GM12865 (cell line): ENCODE data around the gene NBEA.

Source experiments
- DNase-seq: peaks from one replicate; pipeline ENCODE4 v3.0.0; 2010; ENCODE audit warnings: low read depth
- H3K4me3 ChIP-seq: 2 replicates; pipeline ENCODE4 v1.5.1; 2011; ENCODE audit warnings: mild to moderate bottlenecking, low read depth, low read length, control low read depth
- CTCF ChIP-seq: IDR thresholded peaks from 2 replicates; pipeline ENCODE4 v1.5.1; 2011; ENCODE audit warnings: low read length, control low read depth, low read depth, inconsistent platforms; ENCODE audit not compliant: insufficient read depth; ENCODE audit errors: missing control alignments

NBEA gene

GRCh38 chr13:35162420-35162819 lies 220.3 kb downstream of the NBEA start:
- DNase-seq, result peak; percentile 15
- TF ChIP-seq CTCF, result no peak
- H3K4me3 ChIP-seq, result no peak overlapping the region

GRCh38 chr13:35163674-35164073 lies 221.6 kb downstream of the NBEA start:
- TF ChIP-seq CTCF, result no peak
- H3K4me3 ChIP-seq, result no peak overlapping the region
- DNase-seq, result peak; percentile 61

- TF ChIP-seq CTCF, result peak; percentile 35
- DNase-seq, result peak; percentile 56
These were observed 222.4 kb downstream of the NBEA start for GRCh38 chr13:35164324-35164932.

GRCh38 chr13:35165205-35165604 lies 223.1 kb downstream of the NBEA start:
- H3K4me3 ChIP-seq, result no peak overlapping the region
- DNase-seq, result no peak
- no peak for TF ChIP-seq CTCF

More at GRCh38 chr13:35164324-35164932, 222.4 kb downstream of the NBEA start:
- no peak overlapping the region for H3K4me3 ChIP-seq

- H3K4me3 ChIP-seq, result no peak overlapping the region
- no peak for TF ChIP-seq CTCF
- no peak for DNase-seq
These were observed 237.4 kb downstream of the NBEA start for GRCh38 chr13:35179494-35179893.

GRCh38 chr13:35179920-35180663 lies 238.0 kb downstream of the NBEA start:
- DNase-seq, result no peak
- no peak for TF ChIP-seq CTCF
- no peak overlapping the region for H3K4me3 ChIP-seq
